ENCODE results near the gene DIRAS1. TPM values are rescaled to one million over a fixed set of nuclear protein-coding genes. Genes with fewer than 3 reads are reported as not detected.

DIRAS1 gene
- total RNA-seq, 1 donor from 2014 or later: 0.16 TPM

DNA sequence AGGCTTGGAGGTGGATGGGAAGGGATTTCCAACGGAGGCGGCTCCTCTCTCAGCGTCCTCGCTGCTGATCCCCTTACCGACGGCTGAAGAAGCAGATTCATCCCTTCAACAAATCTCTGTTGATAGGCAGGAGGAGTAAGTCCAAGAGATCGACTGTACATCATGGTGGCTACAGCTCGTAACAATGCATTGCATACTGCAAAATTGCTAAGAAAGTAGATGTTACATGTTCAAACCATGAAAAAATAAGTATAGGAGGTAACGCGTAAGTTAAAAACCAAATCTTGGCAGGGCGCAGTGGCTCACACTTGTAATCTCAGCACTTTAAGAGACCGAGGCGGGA is 19.1 kb upstream of the DIRAS1 start:
- Mint-ChIP-seq H3K9me3 (no peaks in the 10 kb centered on the region), H3K27ac (peak overlapping the region; percentile 43), H3K27me3 (peaks cover 8% of the 10 kb centered on the region), H3K4me1 (peaks cover 15% of the 10 kb centered on the region), H3K4me3 (peak overlapping the region; percentile 97), H3K36me3 (ENCODE audit: low read depth) (peaks cover 27% of the 10 kb centered on the region)
- DNase-seq: no peak
- intact Hi-C loops (cut with micrococcal nuclease): loop anchor here (2.0 kb wide), 1 partner anchor 43 kb away; the partner anchor contains the start of gene SGTA

GRCh38 chr19:2739602-2740313 is 18.6 kb upstream of the DIRAS1 start, which contains the start of gene SLC39A3:
SLC39A3 (minus strand) TSS chr19:2740017; CDS start chr19:2737257, 2,760 bp downstream.
- Mint-ChIP-seq H3K9me3 (no peaks in the 10 kb centered on the region), H3K36me3 (ENCODE audit: low read depth) (peaks cover 28% of the 10 kb centered on the region), H3K27ac (peak within 1 kb of the TSS; percentile 68), H3K27me3 (peaks cover 8% of the 10 kb centered on the region), H3K4me3 (peak within 1 kb of the TSS; percentile 97), H3K4me1 (peaks cover 15% of the 10 kb centered on the region)
- peak; percentile 100 for DNase-seq
- intact Hi-C loops (cut with micrococcal nuclease): loop anchor here (2.0 kb wide), 1 partner anchor 43 kb away; the partner anchor contains the start of gene SGTA

- Mint-ChIP-seq H3K27ac (no peak overlapping the region), H3K4me1 (peaks cover 15% of the 10 kb centered on the region), H3K36me3 (ENCODE audit: low read depth) (peaks cover 38% of the 10 kb centered on the region), H3K9me3 (no peaks in the 10 kb centered on the region), H3K4me3 (no peak overlapping the region), H3K27me3 (no peaks in the 10 kb centered on the region)
- intact Hi-C loops (cut with micrococcal nuclease): no loop called here
- DNase-seq: no peak
Observed at GRCh38 chr19:2736550-2737190, 15.5 kb upstream of the DIRAS1 start.

GRCh38 chr19:2735374-2735773 is 14.2 kb upstream of the DIRAS1 start:
- H3K4me1 Mint-ChIP-seq: peaks cover 14% of the 10 kb centered on the region
- peaks cover 38% of the 10 kb centered on the region for H3K36me3 Mint-ChIP-seq (ENCODE audit: low read depth)
- intact Hi-C loops (cut with micrococcal nuclease): no loop called here
- no peak overlapping the region for H3K27ac Mint-ChIP-seq
- H3K27me3 Mint-ChIP-seq: no peaks in the 10 kb centered on the region
- no peak for DNase-seq
- no peak overlapping the region for H3K4me3 Mint-ChIP-seq
- no peaks in the 10 kb centered on the region for H3K9me3 Mint-ChIP-seq

DNA sequence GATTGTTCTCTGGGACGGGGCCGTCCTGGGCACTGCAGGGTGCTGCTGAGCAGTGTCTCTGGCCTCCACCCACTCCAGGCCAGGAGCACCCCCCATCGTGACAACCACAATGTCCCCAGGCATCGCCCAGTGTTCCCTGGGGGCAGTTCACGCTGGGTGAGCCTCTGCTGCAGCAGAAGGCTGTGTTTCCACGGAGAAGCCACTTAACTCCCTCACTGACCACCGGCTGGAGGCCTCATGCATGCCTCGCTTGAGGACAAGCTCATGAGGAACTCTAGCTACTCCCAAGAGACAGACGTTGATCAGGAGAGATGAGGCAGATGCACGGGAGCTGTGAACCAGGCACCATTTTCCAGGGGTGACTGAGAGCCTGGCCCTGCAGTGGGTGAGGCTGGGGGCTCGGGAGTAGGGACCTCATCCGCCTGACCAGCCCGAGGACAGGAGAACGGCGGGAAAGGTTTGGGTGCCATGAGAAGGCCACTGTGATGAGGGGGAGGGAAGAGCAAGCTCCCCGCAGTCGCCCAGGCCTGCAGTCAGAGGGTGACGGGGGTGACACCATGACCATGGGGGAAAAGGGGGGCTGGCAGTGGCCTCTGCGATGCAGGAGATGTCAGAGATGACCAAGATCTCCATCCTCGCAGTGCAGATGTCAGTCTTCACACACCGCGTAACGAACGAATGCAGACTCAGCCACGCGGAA is 13.6 kb upstream of the DIRAS1 start:
- Mint-ChIP-seq H3K4me1 (peaks cover 10% of the 10 kb centered on the region), H3K36me3 (ENCODE audit: low read depth) (peaks cover 38% of the 10 kb centered on the region), H3K9me3 (no peaks in the 10 kb centered on the region), H3K27ac (no peak overlapping the region), H3K4me3 (no peak overlapping the region), H3K27me3 (no peaks in the 10 kb centered on the region)
- intact Hi-C loops (cut with micrococcal nuclease): no loop called here
- DNase-seq: no peak

DNA sequence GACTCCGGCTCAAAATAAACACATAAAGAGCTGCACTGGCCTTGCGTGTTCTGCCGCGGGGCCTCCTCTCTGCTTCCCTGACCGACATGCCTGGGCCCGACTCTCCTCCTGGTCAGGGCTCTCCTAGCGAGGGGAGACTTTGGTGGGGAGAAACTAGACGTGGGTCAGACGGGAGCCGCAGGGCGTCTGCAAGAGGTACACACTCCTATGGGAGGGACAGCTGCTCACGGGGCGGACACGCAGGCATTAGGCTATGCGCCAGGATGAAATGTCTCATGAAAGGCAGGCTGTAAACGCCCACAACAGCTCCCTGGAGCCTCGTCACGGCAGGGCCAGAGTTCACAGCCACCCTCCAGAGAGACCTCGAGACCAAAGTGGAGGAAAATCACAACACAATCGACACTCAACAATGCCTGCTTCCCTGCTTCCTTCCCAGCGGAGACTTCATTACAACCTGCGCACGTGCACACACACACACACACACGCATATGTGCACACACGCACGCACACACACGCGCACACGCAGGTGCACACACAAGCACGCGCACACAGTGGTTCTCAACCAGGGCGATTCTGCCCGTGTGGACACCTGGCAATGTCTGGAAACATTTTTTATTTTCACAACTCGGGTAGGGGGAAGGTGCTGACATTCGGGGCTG is 12.9 kb upstream of the DIRAS1 start:
- H3K9me3 Mint-ChIP-seq: no peaks in the 10 kb centered on the region
- peaks cover 6% of the 10 kb centered on the region for H3K4me1 Mint-ChIP-seq
- H3K27me3 Mint-ChIP-seq: no peaks in the 10 kb centered on the region
- intact Hi-C loops (cut with micrococcal nuclease): no loop called here
- no peak overlapping the region for H3K27ac Mint-ChIP-seq
- DNase-seq: no peak
- H3K4me3 Mint-ChIP-seq: no peak overlapping the region
- peaks cover 37% of the 10 kb centered on the region for H3K36me3 Mint-ChIP-seq (ENCODE audit: low read depth)

DNA sequence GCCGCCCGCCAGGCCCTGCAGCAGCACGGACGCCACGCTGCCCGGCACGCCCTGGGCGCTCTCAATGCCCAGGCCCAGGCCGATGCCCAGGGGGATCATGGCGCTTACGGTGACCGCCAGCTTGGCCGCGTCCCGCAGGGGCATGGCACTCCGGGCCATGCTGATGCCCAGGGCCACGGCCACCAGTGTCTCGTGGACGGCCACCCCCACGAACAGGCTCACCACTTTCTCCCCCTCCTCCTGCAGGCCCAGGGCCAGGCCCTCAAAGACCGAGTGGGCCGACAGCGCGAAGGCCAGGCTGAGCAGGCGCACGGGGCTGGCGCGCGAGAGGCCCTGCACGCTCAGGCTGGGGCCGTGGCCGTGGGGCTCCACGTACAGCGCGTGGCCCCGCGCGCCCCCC is 11.7 kb upstream of the DIRAS1 start:
- intact Hi-C loops (cut with micrococcal nuclease): no loop called here
- Mint-ChIP-seq H3K27ac (no peak overlapping the region), H3K4me3 (no peak overlapping the region), H3K36me3 (ENCODE audit: low read depth) (peaks cover 32% of the 10 kb centered on the region), H3K9me3 (no peaks in the 10 kb centered on the region), H3K27me3 (no peaks in the 10 kb centered on the region), H3K4me1 (no peaks in the 10 kb centered on the region)
- no peak for DNase-seq

- no peak overlapping the region for H3K27ac Mint-ChIP-seq
- DNase-seq: no peak
- intact Hi-C loops (cut with micrococcal nuclease): no loop called here
- H3K9me3 Mint-ChIP-seq: no peaks in the 10 kb centered on the region
- no peaks in the 10 kb centered on the region for H3K4me1 Mint-ChIP-seq
- no peak overlapping the region for H3K4me3 Mint-ChIP-seq
- peaks cover 29% of the 10 kb centered on the region for H3K36me3 Mint-ChIP-seq (ENCODE audit: low read depth)
- H3K27me3 Mint-ChIP-seq: no peaks in the 10 kb centered on the region
Observed at GRCh38 chr19:2732157-2732725, 11.1 kb upstream of the DIRAS1 start.

DNA sequence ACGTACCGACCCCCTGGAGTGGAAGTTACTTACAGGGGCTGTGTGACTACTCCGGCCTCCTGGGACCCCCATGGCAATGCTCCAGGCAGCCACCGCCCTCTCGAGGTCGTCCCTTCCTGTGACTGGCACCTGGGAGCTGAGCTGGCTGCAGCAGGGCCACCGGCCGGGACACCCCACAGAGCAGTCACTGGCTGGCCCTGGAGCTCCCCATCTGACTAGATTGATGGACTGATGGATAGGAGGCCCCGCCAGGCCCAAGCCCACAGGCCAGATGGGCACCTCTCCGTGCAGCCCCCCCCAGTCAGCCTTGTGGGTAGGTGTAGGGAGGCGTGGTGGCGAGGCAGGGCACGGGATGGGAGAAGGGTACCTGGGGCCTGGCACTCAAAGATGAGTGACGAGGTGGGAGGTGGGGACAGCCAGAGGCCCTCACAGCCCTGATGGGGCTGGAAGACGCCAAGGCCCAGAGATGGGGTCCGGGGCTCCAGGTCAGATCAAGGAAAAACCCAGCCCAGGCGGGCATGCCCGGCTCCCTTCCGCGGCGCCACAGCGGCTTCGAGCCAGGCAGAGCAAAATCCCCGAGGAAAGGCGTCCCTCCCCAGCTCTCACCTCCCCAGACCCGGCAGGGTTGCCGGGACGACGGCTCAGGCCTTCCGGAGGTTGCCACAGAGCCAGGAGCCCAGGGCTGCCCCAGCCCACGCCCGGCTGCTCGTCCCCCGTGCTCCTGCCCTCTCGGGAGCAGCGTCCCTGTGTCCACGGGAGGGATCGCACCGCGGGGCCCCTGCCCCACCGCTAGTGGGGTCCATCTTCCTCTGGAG is 10.2 kb upstream of the DIRAS1 start:
- H3K9me3 Mint-ChIP-seq: no peaks in the 10 kb centered on the region
- no peaks in the 10 kb centered on the region for H3K27me3 Mint-ChIP-seq
- no peak overlapping the region for H3K4me3 Mint-ChIP-seq
- no peak for DNase-seq
- intact Hi-C loops (cut with micrococcal nuclease): no loop called here
- no peaks in the 10 kb centered on the region for H3K4me1 Mint-ChIP-seq
- H3K27ac Mint-ChIP-seq: no peak overlapping the region
- peaks cover 21% of the 10 kb centered on the region for H3K36me3 Mint-ChIP-seq (ENCODE audit: low read depth)

DNA sequence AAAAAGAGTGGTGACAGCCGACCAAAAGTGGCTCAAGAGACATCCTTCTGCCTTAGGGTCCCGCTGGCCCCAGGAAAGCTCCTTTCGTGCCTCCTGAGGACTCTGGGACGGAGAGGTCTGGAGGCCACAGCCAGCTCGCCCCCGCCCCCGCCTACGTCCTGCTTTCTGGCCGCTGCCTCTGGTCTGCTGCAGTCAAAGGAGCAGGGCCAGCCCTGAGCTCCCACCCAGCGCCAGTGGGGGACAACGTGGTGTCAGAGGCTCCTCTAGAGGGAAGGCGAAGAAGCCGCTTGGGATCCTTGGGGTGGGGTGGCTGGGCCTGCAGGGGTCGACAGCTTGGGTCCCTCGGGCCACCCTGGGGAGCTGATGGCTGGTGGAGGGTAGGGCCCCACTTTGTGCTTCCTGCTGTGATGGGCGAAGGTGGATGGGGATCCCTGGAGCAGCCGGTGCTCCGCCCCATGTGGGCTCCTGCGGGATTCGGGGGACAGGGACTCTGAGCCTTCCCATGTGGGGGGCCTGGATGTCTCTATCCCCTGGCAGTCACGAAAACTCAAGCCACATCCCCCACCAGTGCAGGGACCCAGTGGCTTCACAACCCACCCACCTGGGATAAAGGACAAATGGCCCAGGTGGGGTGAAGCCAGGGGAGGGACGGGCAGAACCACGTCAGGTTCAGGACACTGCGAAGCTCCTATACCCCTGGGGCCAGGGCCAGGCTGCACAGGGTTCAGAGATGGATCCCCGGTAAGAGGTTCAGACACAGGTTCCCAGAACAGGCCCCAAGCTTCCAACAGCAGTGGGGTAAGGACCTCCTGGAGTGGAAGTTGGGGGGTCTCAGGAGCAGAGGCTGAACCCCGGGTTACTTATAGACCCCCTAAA is 9.0 kb upstream of the DIRAS1 start:
- no peak for DNase-seq
- Mint-ChIP-seq H3K9me3 (no peaks in the 10 kb centered on the region), H3K4me3 (no peak overlapping the region), H3K36me3 (ENCODE audit: low read depth) (peaks cover 11% of the 10 kb centered on the region), H3K27ac (no peak overlapping the region), H3K4me1 (no peaks in the 10 kb centered on the region), H3K27me3 (peaks cover 3% of the 10 kb centered on the region)
- intact Hi-C loops (cut with micrococcal nuclease): no loop called here

DNA sequence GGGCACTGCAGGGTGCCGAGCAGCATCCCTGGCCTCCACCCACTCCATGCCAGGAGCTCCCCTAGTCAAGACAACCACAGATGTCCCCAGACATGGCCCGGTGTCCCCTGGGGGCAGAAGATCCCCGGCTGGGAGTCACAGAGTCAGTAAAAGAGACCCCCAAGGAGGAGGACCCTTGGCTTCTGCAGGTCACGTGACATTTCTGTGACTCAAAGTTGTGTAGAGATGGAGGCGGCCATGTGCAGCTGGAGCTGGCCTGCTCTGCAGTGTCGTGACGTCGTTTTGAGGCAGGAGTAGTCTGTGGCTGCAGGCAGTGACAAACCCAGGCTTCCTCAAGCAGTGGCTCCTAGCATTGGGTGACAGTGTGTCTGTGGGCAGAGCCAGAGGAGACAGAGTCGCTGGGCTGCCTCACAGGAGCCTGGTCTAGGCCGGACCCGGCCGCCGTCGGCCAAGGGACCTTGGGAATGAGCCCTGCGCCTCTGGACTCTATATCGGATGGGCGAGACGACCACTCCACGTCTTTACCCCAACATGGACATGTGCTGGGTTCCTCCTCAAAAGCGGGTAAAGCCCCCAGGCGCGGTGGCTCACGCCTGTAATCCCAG is 7.7 kb upstream of the DIRAS1 start:
- no peak overlapping the region for H3K27ac Mint-ChIP-seq
- peaks cover 5% of the 10 kb centered on the region for H3K27me3 Mint-ChIP-seq
- no peaks in the 10 kb centered on the region for H3K4me1 Mint-ChIP-seq
- intact Hi-C loops (cut with micrococcal nuclease): no loop called here
- H3K4me3 Mint-ChIP-seq: no peak overlapping the region
- H3K9me3 Mint-ChIP-seq: no peaks in the 10 kb centered on the region
- peaks cover 3% of the 10 kb centered on the region for H3K36me3 Mint-ChIP-seq (ENCODE audit: low read depth)
- DNase-seq: no peak

- DNase-seq: no peak
- Mint-ChIP-seq H3K4me3 (no peak overlapping the region), H3K9me3 (no peaks in the 10 kb centered on the region), H3K27me3 (peaks cover 6% of the 10 kb centered on the region), H3K27ac (no peak overlapping the region), H3K36me3 (ENCODE audit: low read depth) (no peaks in the 10 kb centered on the region), H3K4me1 (no peaks in the 10 kb centered on the region)
- intact Hi-C loops (cut with micrococcal nuclease): no loop called here
Observed at GRCh38 chr19:2727640-2727944, 6.4 kb upstream of the DIRAS1 start.

All from activated CD4-positive, alpha-beta T cell treated with anti-CD3 and anti-CD28 coated beads, Interleukin-2, amount 10 ng/mL, durations not matched to agents 24 days and 14 days (primary cell).